Body of pancreas (tissue), 4 donors: ENCODE data around the gene SPATA13. TPM values are rescaled to one million over a fixed set of nuclear protein-coding genes. Genes with fewer than 3 reads are reported as not detected.

Experiments used
- ATAC-seq: fragments of 150-250 bp; one replicate; pipeline ENCODE4 v1.9.1; 2016
- DNase-seq, 4 donors: peaks; one replicate each; pipeline ENCODE4 v3.0.0-alpha.2; 2019
- H3K27ac ChIP-seq, 4 donors: fragments of 200-600 bp; sonication (generic); 1 replicate in 3 of 4; 2 replicates in 1 of 4; pipeline versions ENCODE4 v1.5.1 to v1.6.1; 2016 to 2019; ENCODE audit warnings: mild to moderate bottlenecking in 1 of 4, mixed read lengths in 1 of 4, moderate library complexity in 1 of 4
- H3K27me3 ChIP-seq, 2 donors: fragments of 200-600 bp; sonication (generic); one replicate each; pipeline ENCODE4 v1.6.0; 2016; ENCODE audit warnings: mild to moderate bottlenecking in 1 of 2
- H3K36me3 ChIP-seq, 2 donors: fragments of 200-600 bp; sonication (generic); replicated peaks in 1 of 2; 2 replicates each; pipeline ENCODE4 v1.5.1; 2016; ENCODE audit warnings: low read depth in 2 of 2; ENCODE audit not compliant: insufficient read depth in 1 of 2
- H3K4me1 ChIP-seq: fragments of 200-600 bp; sonication (generic); one replicate; pipeline ENCODE4 v1.6.0; 2016
- H3K4me3 ChIP-seq, 2 donors: fragments of 200-600 bp; sonication (generic); 1 replicate in 1 of 2; 2 replicates in 1 of 2; pipeline ENCODE4 v1.5.1; 2016 to 2019
- H3K9me3 ChIP-seq, 3 donors: fragments of 200-600 bp; sonication (generic); 1 replicate in 2 of 3; 2 replicates in 1 of 3; pipeline ENCODE4 v1.5.1; 2016
- CTCF ChIP-seq, 7 experiments: fragments of 450-650 bp in 4 of 7; fragments of 200-600 bp in 3 of 7; sonication (generic) in 3 of 7; IDR thresholded peaks; one replicate each; pipeline ENCODE4 v1.5.1; 2016 to 2019; ENCODE audit warnings: antibody characterized with exemption in 7 of 7
- POLR2A ChIP-seq, 3 donors: fragments of 450-650 bp; IDR thresholded peaks; one replicate each; pipeline ENCODE4 v1.6.1; 2016; ENCODE audit warnings: antibody characterized with exemption in 3 of 3, mild to moderate bottlenecking in 2 of 3
- WGBS, 2 donors: methylation state at CpG; one replicate each; pipeline ENCODE4 v1.1.5; 2017; 5-methylcytosine and 5-hydroxymethylcytosine counted together
- intact Hi-C: fragments of 100-400 bp; cut with DNase I; formaldehyde crosslinking; loops from one replicate; pipeline ENCODE4 v1.15.1; 2023
- total RNA-seq, 2 donors: library from RNA; depleted of rRNA; stranded (reverse); fragments of >200 nt; gene quantifications; one replicate each; pipeline ENCODE4 v1.1.0, GENCODE V29; 2016

Gene SPATA13
- total RNA-seq, 2 donors from 2014 or later, result 83.3 to 359 TPM

- Histone ChIP-seq H3K4me3 (no peak overlapping the region), H3K9me3 (no peaks in the 10 kb centered on the region), H3K27ac (peak overlapping the region; percentile 47 to 68 (median 62)), H3K27me3 (no peaks in the 10 kb centered on the region), H3K4me1 (peaks cover 21% of the 10 kb centered on the region), H3K36me3 (no peaks in the 10 kb centered on the region)
- intact Hi-C loops, result no loop called here
- peak; percentile 88 for ATAC-seq
- peak; percentile 34 to 71 (median 57) for DNase-seq
- WGBS, 2 donors, result 66 to 75% methylated on average over 6 of the region's 6 CpGs
- TF ChIP-seq POLR2A (IDR thresholded peaks at IDR 0.05) (peak in 1 of 3 donors; percentile 22), CTCF (IDR thresholded peaks at IDR 0.05) (no peak)
These were observed 11.9 kb upstream of the SPATA13 start for GRCh38 chr13:24148414-24149235.

- Histone ChIP-seq H3K27me3 (no peaks in the 10 kb centered on the region), H3K36me3 (no peaks in the 10 kb centered on the region), H3K4me3 (no peak overlapping the region), H3K27ac (peak overlapping the region; percentile 47 to 68 (median 62)), H3K9me3 (no peaks in the 10 kb centered on the region), H3K4me1 (peaks cover 29% of the 10 kb centered on the region)
- WGBS, 2 donors, result 90 to 91% methylated on average over 14 of the region's 14 CpGs
- ATAC-seq (no peak), DNase-seq (no peak)
- intact Hi-C loops, result no loop called here
- TF ChIP-seq CTCF (IDR thresholded peaks at IDR 0.05), result no peak
These were observed 11.1 kb upstream of the SPATA13 start for GRCh38 chr13:24149246-24150032.

GRCh38 chr13:24150572-24150971, 9.9 kb upstream of the SPATA13 start:
- intact Hi-C loops, result no loop called here
- ATAC-seq (no peak), DNase-seq (no peak)
- TF ChIP-seq CTCF (IDR thresholded peaks at IDR 0.05), result no peak
- TF ChIP-seq POLR2A (IDR thresholded peaks at IDR 0.05), result no peak
- Histone ChIP-seq H3K27me3 (no peaks in the 10 kb centered on the region), H3K36me3 (no peaks in the 10 kb centered on the region), H3K9me3 (no peaks in the 10 kb centered on the region), H3K27ac (no peak overlapping the region), H3K4me1 (peaks cover 35% of the 10 kb centered on the region), H3K4me3 (no peak overlapping the region)
- 87 to 93% methylated on average over 3 of the region's 3 CpGs for WGBS, 2 donors

GRCh38 chr13:24151864-24152263, 8.7 kb upstream of the SPATA13 start:
- ATAC-seq, result no peak
- TF ChIP-seq CTCF (IDR thresholded peaks at IDR 0.05) (no peak), POLR2A (IDR thresholded peaks at IDR 0.05) (no peak)
- Histone ChIP-seq H3K27ac (no peak overlapping the region), H3K27me3 (no peaks in the 10 kb centered on the region), H3K36me3 (no peaks in the 10 kb centered on the region), H3K4me1 (peaks cover 24% of the 10 kb centered on the region), H3K9me3 (no peaks in the 10 kb centered on the region), H3K4me3 (no peak overlapping the region)
- DNase-seq, result no peak
- WGBS, 2 donors, result 81 to 93% methylated on average over 2 of the region's 2 CpGs
- intact Hi-C loops, result no loop called here
